Measurements from ENCODE around the gene LLCFC1.

LLCFC1 gene

GRCh38 chr7:142908921-142909890 is 30.1 kb upstream of the LLCFC1 start:
- peak in 11 of 42 donors; percentile 11 to 39 (median 16) for DNase-seq
- intact Hi-C loops (cut with DNase I) = no loop called here

- intact Hi-C loops (cut with DNase I) = no loop called here
- no peak for DNase-seq
Measured at GRCh38 chr7:142910031-142910433, 29.3 kb upstream of the LLCFC1 start.

- intact Hi-C loops (cut with DNase I) = no loop called here
- DNase-seq = no peak
Measured at GRCh38 chr7:142910481-142910880, 28.8 kb upstream of the LLCFC1 start.

- intact Hi-C loops (cut with DNase I) = no loop called here
- no peak for DNase-seq
Measured at GRCh38 chr7:142913051-142913450, 26.2 kb upstream of the LLCFC1 start.

GRCh38 chr7:142913566-142913965 is 25.7 kb upstream of the LLCFC1 start:
- intact Hi-C loops (cut with DNase I) = no loop called here
- DNase-seq = no peak

- no peak for DNase-seq
- intact Hi-C loops (cut with DNase I) = no loop called here
Measured at GRCh38 chr7:142914121-142914520, 25.2 kb upstream of the LLCFC1 start.

GRCh38 chr7:142915315-142915714 is 24.0 kb upstream of the LLCFC1 start:
- intact Hi-C loops (cut with DNase I) = no loop called here
- DNase-seq = no peak

- intact Hi-C loops (cut with DNase I) = no loop called here
- DNase-seq = no peak
Measured at GRCh38 chr7:142916508-142916907, 22.8 kb upstream of the LLCFC1 start.

- DNase-seq = no peak
- intact Hi-C loops (cut with DNase I) = no loop called here
Measured at GRCh38 chr7:142917447-142917846, 21.8 kb upstream of the LLCFC1 start.

GRCh38 chr7:142918901-142919300 is 20.4 kb upstream of the LLCFC1 start:
- intact Hi-C loops (cut with DNase I) = no loop called here

GRCh38 chr7:142919656-142920055 is 19.6 kb upstream of the LLCFC1 start:
- no peak for DNase-seq
- intact Hi-C loops (cut with DNase I) = no loop called here

More at GRCh38 chr7:142918901-142919300, 20.4 kb upstream of the LLCFC1 start:
- no peak for DNase-seq

GRCh38 chr7:142923391-142923790 is 15.9 kb upstream of the LLCFC1 start:
- DNase-seq = no peak
- intact Hi-C loops (cut with DNase I) = no loop called here

GRCh38 chr7:142925413-142925812 is 13.9 kb upstream of the LLCFC1 start:
- intact Hi-C loops (cut with DNase I) = no loop called here
- peak in 1 of 42 donors; percentile 31 for DNase-seq

- intact Hi-C loops (cut with DNase I) = no loop called here
- DNase-seq = no peak
Measured at GRCh38 chr7:142927085-142927745, 12.1 kb upstream of the LLCFC1 start.

- DNase-seq = no peak
- intact Hi-C loops (cut with DNase I) = no loop called here
Measured at GRCh38 chr7:142927949-142928348, 11.3 kb upstream of the LLCFC1 start.

GRCh38 chr7:142930126-142930730 is 9.1 kb upstream of the LLCFC1 start:
- no peak for DNase-seq
- intact Hi-C loops (cut with DNase I) = no loop called here

GRCh38 chr7:142932386-142933091 is 6.7 kb upstream of the LLCFC1 start:
- intact Hi-C loops (cut with DNase I) = no loop called here
- no peak for DNase-seq

- intact Hi-C loops (cut with DNase I) = no loop called here
- no peak for DNase-seq
Measured at GRCh38 chr7:142933092-142933475, 6.2 kb upstream of the LLCFC1 start.

GRCh38 chr7:142933624-142934023 is 5.7 kb upstream of the LLCFC1 start, which contains the start of gene TRPV5:
TRPV5 (minus strand) TSS chr7:142933746; CDS start chr7:142933459, 287 bp downstream.
- no peak for DNase-seq
- intact Hi-C loops (cut with DNase I) = no loop called here
